ENCODE measurements around the gene ATP8B3.

DNA sequence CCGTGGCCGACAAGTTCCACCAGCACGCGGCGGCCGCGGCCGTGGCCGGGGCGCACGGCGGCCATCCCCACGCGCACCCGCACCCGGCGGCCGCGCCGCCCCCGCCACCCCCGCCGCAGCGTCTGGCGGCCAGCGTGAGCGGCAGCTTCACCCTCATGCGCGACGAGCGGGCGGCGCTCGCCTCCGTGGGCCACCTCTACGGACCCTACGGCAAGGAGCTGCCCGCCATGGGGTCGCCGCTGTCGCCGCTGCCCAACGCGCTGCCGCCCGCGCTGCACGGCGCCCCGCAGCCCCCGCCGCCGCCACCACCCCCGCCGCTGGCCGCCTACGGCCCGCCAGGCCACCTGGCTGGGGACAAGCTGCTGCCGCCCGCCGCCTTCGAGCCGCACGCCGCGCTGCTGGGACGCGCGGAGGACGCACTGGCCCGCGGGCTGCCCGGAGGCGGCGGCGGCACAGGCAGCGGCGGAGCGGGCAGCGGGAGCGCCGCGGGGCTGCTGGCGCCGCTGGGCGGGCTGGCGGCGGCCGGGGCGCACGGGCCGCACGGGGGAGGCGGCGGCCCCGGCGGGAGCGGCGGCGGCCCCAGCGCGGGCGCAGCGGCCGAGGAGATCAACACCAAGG lies 57.9 kb downstream of the ATP8B3 start:
- TF ChIP-seq, protein P1, sequence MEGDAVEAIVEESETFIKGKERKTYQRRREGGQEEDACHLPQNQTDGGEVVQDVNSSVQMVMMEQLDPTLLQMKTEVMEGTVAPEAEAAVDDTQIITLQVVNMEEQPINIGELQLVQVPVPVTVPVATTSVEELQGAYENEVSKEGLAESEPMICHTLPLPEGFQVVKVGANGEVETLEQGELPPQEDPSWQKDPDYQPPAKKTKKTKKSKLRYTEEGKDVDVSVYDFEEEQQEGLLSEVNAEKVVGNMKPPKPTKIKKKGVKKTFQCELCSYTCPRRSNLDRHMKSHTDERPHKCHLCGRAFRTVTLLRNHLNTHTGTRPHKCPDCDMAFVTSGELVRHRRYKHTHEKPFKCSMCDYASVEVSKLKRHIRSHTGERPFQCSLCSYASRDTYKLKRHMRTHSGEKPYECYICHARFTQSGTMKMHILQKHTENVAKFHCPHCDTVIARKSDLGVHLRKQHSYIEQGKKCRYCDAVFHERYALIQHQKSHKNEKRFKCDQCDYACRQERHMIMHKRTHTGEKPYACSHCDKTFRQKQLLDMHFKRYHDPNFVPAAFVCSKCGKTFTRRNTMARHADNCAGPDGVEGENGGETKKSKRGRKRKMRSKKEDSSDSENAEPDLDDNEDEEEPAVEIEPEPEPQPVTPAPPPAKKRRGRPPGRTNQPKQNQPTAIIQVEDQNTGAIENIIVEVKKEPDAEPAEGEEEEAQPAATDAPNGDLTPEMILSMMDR (IDR thresholded peaks at IDR 0.05) = no peak
- no peak for TF ChIP-seq POLR2A (IDR thresholded peaks at IDR 0.05)
